Activated CD4-positive, alpha-beta memory T cell treated with anti-CD3 and anti-CD28 coated beads for 36 hours (primary cell): Measurements from ENCODE around the gene GJC1. TPM values are rescaled to one million over a fixed set of nuclear protein-coding genes. Genes with fewer than 3 reads are reported as not detected.

Source experiments
- CTCF ChIA-PET: fragments of 350-600 bp; sonication (Branson Sonifier 250); formaldehyde crosslinking; loops from one replicate; lab custom pipeline; 2021; ENCODE audit warnings: antibody characterized with exemption, inconsistent platforms; lab: Charles Lee
- POLR2A ChIA-PET: fragments of 350-600 bp; sonication (Branson Sonifier 250); formaldehyde crosslinking; loops from one replicate; lab custom pipeline; 2021; ENCODE audit warnings: antibody characterized with exemption; lab: Charles Lee
- DNase-seq: peaks from one replicate; pipeline ENCODE4 v3.0.0-alpha.2; 2020
- H3K27ac Mint-ChIP-seq: one replicate; pipeline ENCODE4 v1.8.0; 2021; ENCODE audit warnings: mixed read lengths
- H3K27me3 Mint-ChIP-seq: one replicate; pipeline ENCODE4 v1.8.0; 2021; ENCODE audit warnings: mixed read lengths
- H3K36me3 Mint-ChIP-seq: one replicate; pipeline ENCODE4 v1.8.0; 2021; ENCODE audit warnings: mixed read lengths
- H3K4me1 Mint-ChIP-seq: one replicate; pipeline ENCODE4 v1.8.0; 2021; ENCODE audit warnings: low read depth, mixed read lengths
- H3K4me3 Mint-ChIP-seq: one replicate; pipeline ENCODE4 v1.8.0; 2021; ENCODE audit warnings: mild to moderate bottlenecking, mixed read lengths
- H3K9me3 Mint-ChIP-seq: one replicate; pipeline ENCODE4 v1.8.0; 2021; ENCODE audit warnings: mixed read lengths
- intact Hi-C: fragments of 100-400 bp; cut with micrococcal nuclease; formaldehyde crosslinking; loops from one replicate; pipeline ENCODE4 v1.15.1; 2023
- total RNA-seq, 2 experiments: library from RNA; stranded (reverse); gene quantifications; one replicate each; pipeline ENCODE4 v1.2.3, GENCODE V29; 2021

Gene GJC1
- total RNA-seq, 2 experiments from 2014 or later, result 1.9 to 2.7 TPM

- CTCF ChIA-PET, result no interaction called here
- intact Hi-C loops, result no loop called here
- H3K36me3 Mint-ChIP-seq, result no peaks in the 10 kb centered on the region
- no peak overlapping the region for H3K27ac Mint-ChIP-seq
- peaks cover 4% of the 10 kb centered on the region for H3K27me3 Mint-ChIP-seq
- no peaks in the 10 kb centered on the region for H3K9me3 Mint-ChIP-seq
- H3K4me3 Mint-ChIP-seq, result no peak overlapping the region
- peaks cover 4% of the 10 kb centered on the region for H3K4me1 Mint-ChIP-seq
- POLR2A ChIA-PET, result no interaction called here
- no peak for DNase-seq
Measured at GRCh38 chr17:44796731-44797130, 33.4 kb downstream of the GJC1 start.

DNA sequence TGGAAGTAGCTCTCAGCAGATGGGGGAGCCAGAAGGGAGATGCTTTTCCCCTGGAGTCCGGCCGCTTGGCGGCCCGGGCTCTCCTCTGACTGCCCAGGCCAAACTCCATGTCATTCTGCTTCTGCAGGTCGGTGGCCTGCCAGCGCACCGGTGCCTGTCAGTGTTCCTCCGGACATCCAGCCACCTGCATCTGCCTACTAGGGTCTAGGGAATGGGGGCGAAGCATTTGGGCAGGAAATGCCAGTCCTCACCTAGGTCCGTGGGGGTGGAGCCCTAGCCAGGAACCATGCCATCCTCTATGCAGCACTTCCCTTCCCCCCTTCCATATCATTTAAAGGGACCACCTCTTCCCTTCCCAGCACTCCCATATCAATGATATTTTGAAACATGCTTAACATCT lies 34.2 kb downstream of the GJC1 start:
- H3K9me3 Mint-ChIP-seq, result no peaks in the 10 kb centered on the region
- ChIA-PET CTCF (no interaction called here), POLR2A (no interaction called here)
- no peak overlapping the region for H3K27ac Mint-ChIP-seq
- DNase-seq, result no peak
- no peak overlapping the region for H3K4me3 Mint-ChIP-seq
- H3K4me1 Mint-ChIP-seq, result peaks cover 4% of the 10 kb centered on the region
- H3K27me3 Mint-ChIP-seq, result peaks cover 2% of the 10 kb centered on the region
- intact Hi-C loops, result no loop called here
- no peaks in the 10 kb centered on the region for H3K36me3 Mint-ChIP-seq

DNA sequence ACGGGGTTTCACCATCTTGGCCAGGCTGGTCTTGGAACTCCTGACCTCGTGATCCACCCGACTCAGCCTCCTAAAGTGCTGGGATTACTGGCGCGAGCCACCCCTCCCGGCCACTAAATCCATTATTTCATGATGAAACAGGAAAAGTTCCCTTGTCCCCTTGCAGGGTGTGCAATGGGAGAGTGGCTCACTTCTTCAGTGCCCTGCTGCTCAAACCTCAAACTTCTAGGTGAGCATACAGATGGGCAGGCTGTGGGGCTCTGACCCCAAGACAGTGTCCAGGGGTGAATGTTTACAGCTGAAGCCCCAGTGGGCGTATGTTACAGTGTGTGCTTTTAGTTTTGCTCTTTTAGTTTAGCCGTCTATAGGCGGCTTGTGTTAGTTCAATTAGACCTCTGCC lies 34.7 kb downstream of the GJC1 start:
- Mint-ChIP-seq H3K36me3 (no peaks in the 10 kb centered on the region), H3K27me3 (peaks cover 2% of the 10 kb centered on the region), H3K9me3 (no peaks in the 10 kb centered on the region), H3K4me3 (no peak overlapping the region), H3K27ac (no peak overlapping the region), H3K4me1 (peaks cover 4% of the 10 kb centered on the region)
- ChIA-PET CTCF (interaction anchor here (1.2 to 1.6 kb wide), 2 partner anchors 21 to 77 kb away, joined by 4 to 5 read pairs; no protein-coding TSS in a partner anchor), POLR2A (no interaction called here)
- intact Hi-C loops, result no loop called here
- no peak for DNase-seq

GRCh38 chr17:44794851-44795413 lies 35.2 kb downstream of the GJC1 start:
- Mint-ChIP-seq H3K27ac (no peak overlapping the region), H3K4me3 (no peak overlapping the region)

GRCh38 chr17:44793885-44794842 lies 35.9 kb downstream of the GJC1 start:
- Mint-ChIP-seq H3K27me3 (peaks cover 2% of the 10 kb centered on the region), H3K27ac (no peak overlapping the region), H3K4me1 (peaks cover 4% of the 10 kb centered on the region), H3K4me3 (no peak overlapping the region), H3K36me3 (no peaks in the 10 kb centered on the region), H3K9me3 (no peaks in the 10 kb centered on the region)
- intact Hi-C loops, result no loop called here
- POLR2A ChIA-PET, result no interaction called here
- DNase-seq, result no peak
- CTCF ChIA-PET, result interaction anchor here (1.2 to 1.6 kb wide), 3 partner anchors 15 to 76 kb away, joined by 4 to 5 read pairs (median 5); no protein-coding TSS in a partner anchor

More at GRCh38 chr17:44794851-44795413, 35.2 kb downstream of the GJC1 start:
- ChIA-PET POLR2A (no interaction called here), CTCF (interaction anchor here (1.2 to 1.6 kb wide), 3 partner anchors 15 to 76 kb away, joined by 4 to 5 read pairs (median 5); no protein-coding TSS in a partner anchor)
- Mint-ChIP-seq H3K36me3 (no peaks in the 10 kb centered on the region), H3K4me1 (peaks cover 4% of the 10 kb centered on the region), H3K9me3 (no peaks in the 10 kb centered on the region), H3K27me3 (peaks cover 2% of the 10 kb centered on the region)
- intact Hi-C loops, result no loop called here
- DNase-seq, result no peak

DNA sequence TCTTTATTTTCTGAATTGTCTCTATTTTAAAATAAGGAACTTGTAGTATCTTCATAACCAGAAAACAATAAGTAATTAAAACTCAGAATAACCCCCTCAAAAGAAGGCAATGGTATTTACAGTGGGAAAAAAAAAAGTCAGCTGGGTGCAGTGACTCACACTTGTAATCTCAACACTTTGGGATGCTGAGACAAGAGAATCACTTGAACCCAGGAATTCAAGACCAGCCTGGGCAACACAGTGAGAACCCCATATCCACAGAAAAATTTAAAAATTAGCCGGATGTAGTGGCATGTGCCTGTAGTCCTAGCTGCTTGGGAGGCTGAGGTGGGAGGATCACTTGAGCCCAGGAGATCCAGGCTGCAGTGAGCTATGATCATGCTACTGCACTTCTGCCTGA lies 37.8 kb downstream of the GJC1 start:
- intact Hi-C loops, result no loop called here
- H3K4me1 Mint-ChIP-seq, result peaks cover 4% of the 10 kb centered on the region
- no peaks in the 10 kb centered on the region for H3K36me3 Mint-ChIP-seq
- H3K9me3 Mint-ChIP-seq, result no peaks in the 10 kb centered on the region
- POLR2A ChIA-PET, result no interaction called here
- H3K27ac Mint-ChIP-seq, result no peak overlapping the region
- peaks cover 2% of the 10 kb centered on the region for H3K27me3 Mint-ChIP-seq
- CTCF ChIA-PET, result interaction anchor here (1.0 kb wide), 1 partner anchor 13 kb away, joined by 4 read pairs; no protein-coding TSS in a partner anchor
- H3K4me3 Mint-ChIP-seq, result no peak overlapping the region
- DNase-seq, result no peak

- Mint-ChIP-seq H3K27ac (no peak overlapping the region), H3K36me3 (no peaks in the 10 kb centered on the region), H3K27me3 (no peaks in the 10 kb centered on the region), H3K4me3 (no peak overlapping the region), H3K9me3 (no peaks in the 10 kb centered on the region), H3K4me1 (no peaks in the 10 kb centered on the region)
- ChIA-PET CTCF (no interaction called here), POLR2A (no interaction called here)
- intact Hi-C loops, result no loop called here
- DNase-seq, result no peak
Measured at GRCh38 chr17:44788139-44788538, 41.9 kb downstream of the GJC1 start.

GRCh38 chr17:44787271-44787940 lies 42.7 kb downstream of the GJC1 start:
- no peak for DNase-seq
- ChIA-PET CTCF (no interaction called here), POLR2A (no interaction called here)
- no peaks in the 10 kb centered on the region for H3K36me3 Mint-ChIP-seq
- H3K9me3 Mint-ChIP-seq, result no peaks in the 10 kb centered on the region
- no peak overlapping the region for H3K27ac Mint-ChIP-seq
- H3K4me3 Mint-ChIP-seq, result no peak overlapping the region
- no peaks in the 10 kb centered on the region for H3K4me1 Mint-ChIP-seq
- intact Hi-C loops, result no loop called here
- no peaks in the 10 kb centered on the region for H3K27me3 Mint-ChIP-seq

DNA sequence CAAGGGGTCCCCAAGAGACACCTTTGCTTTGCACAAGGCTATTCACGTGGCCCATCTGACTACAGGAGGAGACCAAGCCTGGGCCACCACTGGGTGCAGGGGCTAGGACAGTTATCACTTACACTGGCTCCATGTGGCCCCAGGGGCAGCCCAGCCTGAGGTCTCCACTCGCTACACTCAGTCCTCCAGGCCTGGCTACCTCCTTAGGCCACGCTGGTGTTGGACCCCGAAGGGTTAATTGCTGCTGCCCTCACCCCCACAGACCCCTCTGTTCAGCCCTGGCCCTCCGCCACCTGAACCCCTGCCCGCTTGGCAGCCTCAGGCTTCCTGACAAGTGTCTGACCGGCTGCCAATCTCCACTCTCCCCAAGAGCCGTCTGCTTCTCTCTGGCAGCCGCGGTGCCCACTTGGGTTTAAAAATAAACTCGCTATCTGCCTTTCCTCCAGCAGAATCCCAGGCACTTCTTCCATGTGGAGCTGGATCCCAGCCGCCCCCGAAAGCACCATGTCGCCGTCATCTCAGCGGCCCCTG lies 43.5 kb downstream of the GJC1 start:
- no peaks in the 10 kb centered on the region for H3K27me3 Mint-ChIP-seq
- no peaks in the 10 kb centered on the region for H3K4me1 Mint-ChIP-seq
- H3K27ac Mint-ChIP-seq, result no peak overlapping the region
- CTCF ChIA-PET, result interaction anchor here (0.5 kb wide), 1 partner anchor 69 kb away, joined by 3 read pairs; no protein-coding TSS in a partner anchor
- H3K4me3 Mint-ChIP-seq, result no peak overlapping the region
- no peaks in the 10 kb centered on the region for H3K36me3 Mint-ChIP-seq
- intact Hi-C loops, result no loop called here
- POLR2A ChIA-PET, result no interaction called here
- no peaks in the 10 kb centered on the region for H3K9me3 Mint-ChIP-seq
- no peak for DNase-seq

- Mint-ChIP-seq H3K36me3 (no peaks in the 10 kb centered on the region), H3K27ac (no peak overlapping the region), H3K9me3 (no peaks in the 10 kb centered on the region), H3K4me3 (no peak overlapping the region), H3K27me3 (no peaks in the 10 kb centered on the region), H3K4me1 (no peaks in the 10 kb centered on the region)
- DNase-seq, result no peak
- intact Hi-C loops, result no loop called here
- ChIA-PET CTCF (interaction anchor here (0.5 kb wide), 1 partner anchor 70 kb away, joined by 3 read pairs; no protein-coding TSS in a partner anchor), POLR2A (no interaction called here)
Measured at GRCh38 chr17:44785921-44786320, 44.2 kb downstream of the GJC1 start.

GRCh38 chr17:44782326-44782850 lies 47.7 kb downstream of the GJC1 start:
- Mint-ChIP-seq H3K27me3 (peaks cover 2% of the 10 kb centered on the region), H3K4me1 (no peaks in the 10 kb centered on the region), H3K9me3 (no peaks in the 10 kb centered on the region), H3K4me3 (no peak overlapping the region), H3K27ac (no peak overlapping the region), H3K36me3 (no peaks in the 10 kb centered on the region)
- intact Hi-C loops, result no loop called here
- POLR2A ChIA-PET, result no interaction called here
- CTCF ChIA-PET, result interaction anchor here (0.9 to 2.3 kb wide), 3 partner anchors 34 to 353 kb away, joined by 3 to 6 read pairs (median 3); partner anchors contain the start of gene ACBD4
- DNase-seq, result no peak
